HG03457 (cell line): ENCODE measurements around the gene KIAA1958.

Experiments
- ATAC-seq: cut with Tn5 transposase; IDR thresholded peaks from one replicate; pipeline ENCODE4 v1.9.1; 2021; ENCODE audit warnings: moderate number of reproducible peaks; ENCODE audit not compliant: unreplicated experiment

KIAA1958 gene

GRCh38 chr9:112711050-112711689, 224.5 kb downstream of the KIAA1958 start:
- ATAC-seq, result no peak

- no peak for ATAC-seq
Measured at GRCh38 chr9:112712678-112713077, 226.1 kb downstream of the KIAA1958 start.

GRCh38 chr9:112717661-112718331, 231.2 kb downstream of the KIAA1958 start, which contains the start of gene INIP:
INIP (minus strand) TSS chr9:112718117; CDS start chr9:112716485, 1,632 bp downstream.
- peak; percentile 91 for ATAC-seq
